ENCODE measurements around the gene TUBA4A.

Gene TUBA4A

DNA sequence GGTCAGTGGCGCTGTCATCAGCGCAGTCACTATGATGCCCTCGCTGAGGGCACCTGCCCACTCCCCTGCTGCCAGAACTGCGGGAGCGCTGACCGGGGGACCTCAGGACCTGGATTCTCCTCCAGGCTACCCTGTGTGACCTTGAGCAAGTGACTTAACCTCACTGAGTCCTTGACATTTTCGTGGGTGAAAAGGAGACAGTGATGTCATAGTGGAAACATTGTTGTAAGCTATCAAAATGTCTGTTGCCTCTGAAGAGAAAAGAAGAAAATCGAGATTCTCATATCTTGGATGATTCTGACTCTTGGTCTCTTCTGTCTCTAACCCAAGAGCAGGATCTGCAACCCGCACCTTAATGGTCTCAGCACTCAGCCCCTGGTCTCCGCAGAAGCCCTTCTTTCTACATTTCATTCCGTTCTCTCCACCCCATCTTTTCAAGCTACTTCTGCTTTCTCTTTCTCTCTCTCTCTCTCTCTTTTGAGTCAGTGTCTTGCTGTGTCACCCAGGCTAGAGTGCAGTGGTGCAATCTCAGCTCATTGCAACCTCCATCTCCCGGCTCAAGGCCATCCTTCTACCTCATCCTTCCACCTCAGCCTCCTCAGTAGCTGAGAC is 978 bp upstream of the TUBA4A start:
- peak overlapping the region; percentile 55 for H3K4me3 ChIP-seq (ENCODE audit: low read depth, low read length)
- no peaks in the 10 kb centered on the region for H3K4me1 ChIP-seq (ENCODE audit: control insufficient read depth, insufficient read depth, low read length)
- 0 out of 2 replicates have a peak, but pooled peaks have one; percentile 1 for TF ChIP-seq ZBTB20 (tag by site-specific recombination; IDR thresholded peaks at IDR 0.05)
- TF ChIP-seq, protein P1, sequence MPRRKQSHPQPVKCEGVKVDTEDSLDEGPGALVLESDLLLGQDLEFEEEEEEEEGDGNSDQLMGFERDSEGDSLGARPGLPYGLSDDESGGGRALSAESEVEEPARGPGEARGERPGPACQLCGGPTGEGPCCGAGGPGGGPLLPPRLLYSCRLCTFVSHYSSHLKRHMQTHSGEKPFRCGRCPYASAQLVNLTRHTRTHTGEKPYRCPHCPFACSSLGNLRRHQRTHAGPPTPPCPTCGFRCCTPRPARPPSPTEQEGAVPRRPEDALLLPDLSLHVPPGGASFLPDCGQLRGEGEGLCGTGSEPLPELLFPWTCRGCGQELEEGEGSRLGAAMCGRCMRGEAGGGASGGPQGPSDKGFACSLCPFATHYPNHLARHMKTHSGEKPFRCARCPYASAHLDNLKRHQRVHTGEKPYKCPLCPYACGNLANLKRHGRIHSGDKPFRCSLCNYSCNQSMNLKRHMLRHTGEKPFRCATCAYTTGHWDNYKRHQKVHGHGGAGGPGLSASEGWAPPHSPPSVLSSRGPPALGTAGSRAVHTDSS (tag by site-specific recombination; IDR thresholded peaks at IDR 0.05), result no peak
- no peak for TF ChIP-seq ZNF155 (tag by site-specific recombination; IDR thresholded peaks at IDR 0.05)
- peak; percentile 86 for TF ChIP-seq PRDM1 (tag by site-specific recombination; IDR thresholded peaks at IDR 0.05)
- TF ChIP-seq ZNF654 (tag by site-specific recombination; IDR thresholded peaks at IDR 0.05; ENCODE audit: low read depth), result no peak
- TF ChIP-seq ZNF202 (tag by site-specific recombination; IDR thresholded peaks at IDR 0.05; ENCODE audit: borderline replicate concordance), result no peak
- TF ChIP-seq ZNF658 (tag by site-specific recombination; IDR thresholded peaks at IDR 0.05), result no peak
- TF ChIP-seq ZNF354C (tag by site-specific recombination; IDR thresholded peaks at IDR 0.05; ENCODE audit: borderline replicate concordance, low read depth), result no peak
- TF ChIP-seq, protein P2, sequence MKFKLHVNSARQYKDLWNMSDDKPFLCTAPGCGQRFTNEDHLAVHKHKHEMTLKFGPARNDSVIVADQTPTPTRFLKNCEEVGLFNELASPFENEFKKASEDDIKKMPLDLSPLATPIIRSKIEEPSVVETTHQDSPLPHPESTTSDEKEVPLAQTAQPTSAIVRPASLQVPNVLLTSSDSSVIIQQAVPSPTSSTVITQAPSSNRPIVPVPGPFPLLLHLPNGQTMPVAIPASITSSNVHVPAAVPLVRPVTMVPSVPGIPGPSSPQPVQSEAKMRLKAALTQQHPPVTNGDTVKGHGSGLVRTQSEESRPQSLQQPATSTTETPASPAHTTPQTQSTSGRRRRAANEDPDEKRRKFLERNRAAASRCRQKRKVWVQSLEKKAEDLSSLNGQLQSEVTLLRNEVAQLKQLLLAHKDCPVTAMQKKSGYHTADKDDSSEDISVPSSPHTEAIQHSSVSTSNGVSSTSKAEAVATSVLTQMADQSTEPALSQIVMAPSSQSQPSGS (tag by site-specific recombination; IDR thresholded peaks at IDR 0.05; ENCODE audit: low read depth), result peak; percentile 40; the same call in 1 of the 2 replicates
- TF ChIP-seq ZNF37A (tag by site-specific recombination; IDR thresholded peaks at IDR 0.05), result no peak
- TF ChIP-seq ZNF335 (tag by site-specific recombination; conservative IDR thresholded peaks at IDR 0.05), result no peak
- no peak for TF ChIP-seq MYNN (tag by site-specific recombination; IDR thresholded peaks at IDR 0.05; ENCODE audit: borderline replicate concordance)
- no peak for TF ChIP-seq IKZF3 (tag by site-specific recombination; IDR thresholded peaks at IDR 0.05)
- TF ChIP-seq MZF1 (tag by site-specific recombination; IDR thresholded peaks at IDR 0.05; ENCODE audit: borderline replicate concordance), result no peak
- no peak for TF ChIP-seq ZNF114 (tag by site-specific recombination; IDR thresholded peaks at IDR 0.05)
- peak; percentile 43; the same call in 1 of the 2 replicates for TF ChIP-seq ZBTB17 (tag by site-specific recombination; IDR thresholded peaks at IDR 0.05)
- TF ChIP-seq, protein P3, sequence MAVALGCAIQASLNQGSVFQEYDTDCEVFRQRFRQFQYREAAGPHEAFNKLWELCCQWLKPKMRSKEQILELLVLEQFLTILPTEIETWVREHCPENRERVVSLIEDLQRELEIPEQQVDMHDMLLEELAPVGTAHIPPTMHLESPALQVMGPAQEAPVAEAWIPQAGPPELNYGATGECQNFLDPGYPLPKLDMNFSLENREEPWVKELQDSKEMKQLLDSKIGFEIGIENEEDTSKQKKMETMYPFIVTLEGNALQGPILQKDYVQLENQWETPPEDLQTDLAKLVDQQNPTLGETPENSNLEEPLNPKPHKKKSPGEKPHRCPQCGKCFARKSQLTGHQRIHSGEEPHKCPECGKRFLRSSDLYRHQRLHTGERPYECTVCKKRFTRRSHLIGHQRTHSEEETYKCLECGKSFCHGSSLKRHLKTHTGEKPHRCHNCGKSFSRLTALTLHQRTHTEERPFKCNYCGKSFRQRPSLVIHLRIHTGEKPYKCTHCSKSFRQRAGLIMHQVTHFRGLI (tag by site-specific recombination; IDR thresholded peaks at IDR 0.05), result no peak
- TF ChIP-seq ZNF585B (tag by site-specific recombination; IDR thresholded peaks at IDR 0.05), result no peak
- TF ChIP-seq, protein P4, sequence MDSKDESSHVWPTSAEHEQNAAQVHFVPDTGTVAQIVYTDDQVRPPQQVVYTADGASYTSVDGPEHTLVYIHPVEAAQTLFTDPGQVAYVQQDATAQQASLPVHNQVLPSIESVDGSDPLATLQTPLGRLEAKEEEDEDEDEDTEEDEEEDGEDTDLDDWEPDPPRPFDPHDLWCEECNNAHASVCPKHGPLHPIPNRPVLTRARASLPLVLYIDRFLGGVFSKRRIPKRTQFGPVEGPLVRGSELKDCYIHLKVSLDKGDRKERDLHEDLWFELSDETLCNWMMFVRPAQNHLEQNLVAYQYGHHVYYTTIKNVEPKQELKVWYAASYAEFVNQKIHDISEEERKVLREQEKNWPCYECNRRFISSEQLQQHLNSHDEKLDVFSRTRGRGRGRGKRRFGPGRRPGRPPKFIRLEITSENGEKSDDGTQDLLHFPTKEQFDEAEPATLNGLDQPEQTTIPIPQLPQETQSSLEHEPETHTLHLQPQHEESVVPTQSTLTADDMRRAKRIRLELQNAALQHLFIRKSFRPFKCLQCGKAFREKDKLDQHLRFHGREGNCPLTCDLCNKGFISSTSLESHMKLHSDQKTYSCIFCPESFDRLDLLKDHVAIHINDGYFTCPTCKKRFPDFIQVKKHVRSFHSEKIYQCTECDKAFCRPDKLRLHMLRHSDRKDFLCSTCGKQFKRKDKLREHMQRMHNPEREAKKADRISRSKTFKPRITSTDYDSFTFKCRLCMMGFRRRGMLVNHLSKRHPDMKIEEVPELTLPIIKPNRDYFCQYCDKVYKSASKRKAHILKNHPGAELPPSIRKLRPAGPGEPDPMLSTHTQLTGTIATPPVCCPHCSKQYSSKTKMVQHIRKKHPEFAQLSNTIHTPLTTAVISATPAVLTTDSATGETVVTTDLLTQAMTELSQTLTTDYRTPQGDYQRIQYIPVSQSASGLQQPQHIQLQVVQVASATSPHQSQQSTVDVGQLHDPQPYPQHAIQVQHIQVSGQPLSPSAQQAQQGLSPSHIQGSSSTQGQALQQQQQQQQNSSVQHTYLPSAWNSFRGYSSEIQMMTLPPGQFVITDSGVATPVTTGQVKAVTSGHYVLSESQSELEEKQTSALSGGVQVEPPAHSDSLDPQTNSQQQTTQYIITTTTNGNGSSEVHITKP (tag by site-specific recombination; IDR thresholded peaks at IDR 0.05), result peak; percentile 39; the same call in 1 of the 2 replicates
- TF ChIP-seq ZFP41 (tag by site-specific recombination; IDR thresholded peaks at IDR 0.05; ENCODE audit: borderline replicate concordance), result no peak
- TF ChIP-seq ZFHX2 (tag by site-specific recombination; conservative IDR thresholded peaks at IDR 0.05), result 0 out of 2 replicates have a peak, but pooled peaks have one; percentile 1
- 0 out of 2 replicates have a peak, but pooled peaks have one; percentile 29 for TF ChIP-seq ZBTB21 (tag by site-specific recombination; IDR thresholded peaks at IDR 0.05)
- peak; percentile 43 for TF ChIP-seq ZNF629 (tag by site-specific recombination; IDR thresholded peaks at IDR 0.05)
- TF ChIP-seq, protein P5, sequence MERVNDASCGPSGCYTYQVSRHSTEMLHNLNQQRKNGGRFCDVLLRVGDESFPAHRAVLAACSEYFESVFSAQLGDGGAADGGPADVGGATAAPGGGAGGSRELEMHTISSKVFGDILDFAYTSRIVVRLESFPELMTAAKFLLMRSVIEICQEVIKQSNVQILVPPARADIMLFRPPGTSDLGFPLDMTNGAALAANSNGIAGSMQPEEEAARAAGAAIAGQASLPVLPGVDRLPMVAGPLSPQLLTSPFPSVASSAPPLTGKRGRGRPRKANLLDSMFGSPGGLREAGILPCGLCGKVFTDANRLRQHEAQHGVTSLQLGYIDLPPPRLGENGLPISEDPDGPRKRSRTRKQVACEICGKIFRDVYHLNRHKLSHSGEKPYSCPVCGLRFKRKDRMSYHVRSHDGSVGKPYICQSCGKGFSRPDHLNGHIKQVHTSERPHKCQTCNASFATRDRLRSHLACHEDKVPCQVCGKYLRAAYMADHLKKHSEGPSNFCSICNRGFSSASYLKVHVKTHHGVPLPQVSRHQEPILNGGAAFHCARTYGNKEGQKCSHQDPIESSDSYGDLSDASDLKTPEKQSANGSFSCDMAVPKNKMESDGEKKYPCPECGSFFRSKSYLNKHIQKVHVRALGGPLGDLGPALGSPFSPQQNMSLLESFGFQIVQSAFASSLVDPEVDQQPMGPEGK (tag by site-specific recombination; IDR thresholded peaks at IDR 0.05), result no peak
- TF ChIP-seq ZNF610 (tag by site-specific recombination; IDR thresholded peaks at IDR 0.05; ENCODE audit: borderline replicate concordance), result no peak
- no peak for TF ChIP-seq ZNF211 (tag by site-specific recombination; IDR thresholded peaks at IDR 0.05; ENCODE audit: low read depth)
- TF ChIP-seq ZNF837 (tag by site-specific recombination; IDR thresholded peaks at IDR 0.05), result no peak
- TF ChIP-seq ZNF701 (tag by site-specific recombination; IDR thresholded peaks at IDR 0.05), result no peak

More for the DNA sequence above, 978 bp upstream of the TUBA4A start:
- POLR2A ChIA-PET, result interaction anchor here (1.1 to 3.2 kb wide), 4 partner anchors 9 to 37 kb away, joined by 3 to 17 read pairs (median 4); partner anchors contain the start of genes GLB1L and STK16
- H3K36me3 ChIP-seq (ENCODE audit: control insufficient read depth in 2 of 2, insufficient read depth in 1 of 2, low read length in 2 of 2), result peaks cover 0 to 4% of the 10 kb centered on the region in 2 experiments; a peak in 1 of 3 replicates
- H3K27ac ChIP-seq (ENCODE audit: extremely low read depth, low read depth, low read length), result no peak overlapping the region
- CTCF ChIA-PET, result interaction anchor here (0.5 to 3.6 kb wide), 8 partner anchors 13 to 133 kb away, joined by 3 to 22 read pairs (median 4); no protein-coding TSS in a partner anchor
- H3K9me3 ChIP-seq (ENCODE audit: control insufficient read depth, insufficient read depth, low read depth, low read length), result no peaks in the 10 kb centered on the region
